ENCODE measurements around the gene RBM15B.

RBM15B gene

DNA sequence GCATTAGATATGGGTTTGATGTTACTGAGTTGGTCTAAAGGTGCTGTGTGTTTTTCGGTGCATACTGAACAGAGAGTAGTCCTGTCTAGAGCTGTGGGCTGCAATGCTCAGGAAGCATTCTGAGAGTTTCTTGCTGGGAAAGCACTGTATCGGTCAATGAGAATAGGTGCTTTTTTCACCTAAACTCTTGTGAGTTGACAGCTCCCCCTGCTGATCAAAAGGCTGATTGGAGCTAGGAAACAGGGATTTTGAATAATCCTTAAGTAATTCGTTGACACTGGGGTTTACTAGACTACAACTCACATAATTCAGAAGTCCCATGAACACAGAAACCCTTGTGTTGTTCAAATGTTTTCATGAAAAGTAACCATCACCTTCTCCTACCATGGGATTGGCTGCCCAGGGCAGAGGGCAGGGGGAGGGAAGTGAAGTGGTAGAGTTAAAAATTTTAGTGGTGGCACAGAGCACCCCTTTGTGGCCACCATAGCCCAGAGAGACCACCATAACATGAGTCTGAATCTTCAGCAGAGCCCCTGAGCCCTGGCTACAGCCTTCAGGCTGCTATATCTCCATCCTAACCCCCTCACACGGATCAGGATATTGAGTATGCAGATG is 19.0 kb upstream of the RBM15B start:
- H3K27ac ChIP-seq (ENCODE audit: low read length): no peak overlapping the region
- H3K79me2 ChIP-seq (ENCODE audit: insufficient read depth, low read length): no peaks in the 10 kb centered on the region
- no peak overlapping the region for H2AFZ ChIP-seq (ENCODE audit: low read depth, low read length)
- ATAC-seq (ENCODE audit: insufficient read depth, low read depth) (peak; percentile 82), DNase-seq (peak; percentile 59)
- peaks cover 6% of the 10 kb centered on the region for H3K27me3 ChIP-seq (ENCODE audit: insufficient read depth, low read length, poor library complexity)
- no peaks in the 10 kb centered on the region for H3K36me3 ChIP-seq (ENCODE audit: insufficient read depth, low read length)
- no peak for TF ChIP-seq EZH2 (IDR thresholded peaks at IDR 0.05; ENCODE audit: borderline replicate concordance, low read depth, low read length, severe bottlenecking)
- TF ChIP-seq, protein P1, sequence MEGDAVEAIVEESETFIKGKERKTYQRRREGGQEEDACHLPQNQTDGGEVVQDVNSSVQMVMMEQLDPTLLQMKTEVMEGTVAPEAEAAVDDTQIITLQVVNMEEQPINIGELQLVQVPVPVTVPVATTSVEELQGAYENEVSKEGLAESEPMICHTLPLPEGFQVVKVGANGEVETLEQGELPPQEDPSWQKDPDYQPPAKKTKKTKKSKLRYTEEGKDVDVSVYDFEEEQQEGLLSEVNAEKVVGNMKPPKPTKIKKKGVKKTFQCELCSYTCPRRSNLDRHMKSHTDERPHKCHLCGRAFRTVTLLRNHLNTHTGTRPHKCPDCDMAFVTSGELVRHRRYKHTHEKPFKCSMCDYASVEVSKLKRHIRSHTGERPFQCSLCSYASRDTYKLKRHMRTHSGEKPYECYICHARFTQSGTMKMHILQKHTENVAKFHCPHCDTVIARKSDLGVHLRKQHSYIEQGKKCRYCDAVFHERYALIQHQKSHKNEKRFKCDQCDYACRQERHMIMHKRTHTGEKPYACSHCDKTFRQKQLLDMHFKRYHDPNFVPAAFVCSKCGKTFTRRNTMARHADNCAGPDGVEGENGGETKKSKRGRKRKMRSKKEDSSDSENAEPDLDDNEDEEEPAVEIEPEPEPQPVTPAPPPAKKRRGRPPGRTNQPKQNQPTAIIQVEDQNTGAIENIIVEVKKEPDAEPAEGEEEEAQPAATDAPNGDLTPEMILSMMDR (IDR thresholded peaks at IDR 0.05; ENCODE audit: borderline replicate concordance, extremely low read depth, low read length, poor library complexity, severe bottlenecking): peak; percentile 79
- H3K4me1 ChIP-seq (ENCODE audit: insufficient read depth, low read length): no peaks in the 10 kb centered on the region
- no peak overlapping the region for H3K4me3 ChIP-seq (ENCODE audit: low read depth in 1 of 2, low read length in 2 of 2)
- H4K20me1 ChIP-seq (ENCODE audit: insufficient read depth, low read length): no peaks in the 10 kb centered on the region
- H3K4me2 ChIP-seq (ENCODE audit: insufficient read depth, low read length): no peak overlapping the region
- no peaks in the 10 kb centered on the region for H3K9me3 ChIP-seq (ENCODE audit: insufficient read depth, low read length, severe bottlenecking)
- no peak overlapping the region for H3K9ac ChIP-seq (ENCODE audit: low read depth, low read length)

DNA sequence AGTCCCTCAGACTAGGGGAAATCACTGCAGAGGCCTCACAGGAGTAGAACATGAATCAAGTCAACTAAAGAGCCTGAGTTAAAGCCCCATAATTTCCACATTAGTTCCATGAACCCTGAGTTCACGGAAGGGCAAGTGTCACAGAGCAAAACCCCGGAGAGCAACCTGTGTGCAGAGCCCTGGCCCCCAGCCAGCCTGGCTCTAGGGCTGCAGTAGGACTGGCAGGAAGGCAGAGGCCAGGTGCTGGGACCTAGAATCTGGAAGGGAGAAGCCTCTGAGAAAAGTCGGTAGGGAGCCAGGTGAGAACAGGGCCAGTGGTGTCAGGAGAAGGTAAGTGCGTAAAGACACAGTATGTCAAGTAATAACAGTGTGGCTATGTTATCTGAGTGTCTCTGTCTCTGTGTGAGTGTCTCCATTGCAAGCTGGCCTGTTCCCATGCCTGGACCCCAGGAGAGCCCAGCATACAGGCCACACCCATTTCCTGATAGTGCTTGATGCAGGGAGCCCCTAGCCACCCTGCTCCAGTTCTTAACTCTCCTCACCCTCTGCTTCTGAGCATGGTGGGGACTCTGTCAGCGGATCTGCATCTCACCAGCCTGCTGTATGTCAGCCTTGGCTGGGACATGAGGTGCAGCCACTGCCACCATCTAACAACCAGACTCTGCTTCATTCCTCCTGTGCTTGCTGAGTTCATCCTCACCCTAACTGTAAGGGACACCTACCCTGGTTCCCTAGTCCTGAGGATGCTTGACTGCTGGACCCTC is 17.2 kb upstream of the RBM15B start:
- H3K79me2 ChIP-seq (ENCODE audit: insufficient read depth, low read length): no peaks in the 10 kb centered on the region
- H3K4me1 ChIP-seq (ENCODE audit: insufficient read depth, low read length): no peaks in the 10 kb centered on the region
- no peak overlapping the region for H3K4me3 ChIP-seq (ENCODE audit: low read depth in 1 of 2, low read length in 2 of 2)
- H3K9me3 ChIP-seq (ENCODE audit: insufficient read depth, low read length, severe bottlenecking): no peaks in the 10 kb centered on the region
- H3K27ac ChIP-seq (ENCODE audit: low read length): no peak overlapping the region
- TF ChIP-seq, protein P1 (IDR thresholded peaks at IDR 0.05; ENCODE audit: borderline replicate concordance, extremely low read depth, low read length, poor library complexity, severe bottlenecking): no peak
- no peak for TF ChIP-seq EZH2 (IDR thresholded peaks at IDR 0.05; ENCODE audit: borderline replicate concordance, low read depth, low read length, severe bottlenecking)
- H3K4me2 ChIP-seq (ENCODE audit: insufficient read depth, low read length): no peak overlapping the region
- DNase-seq (no peak), ATAC-seq (ENCODE audit: insufficient read depth, low read depth) (no peak)
- H4K20me1 ChIP-seq (ENCODE audit: insufficient read depth, low read length): no peaks in the 10 kb centered on the region
- no peak overlapping the region for H3K9ac ChIP-seq (ENCODE audit: low read depth, low read length)
- H3K36me3 ChIP-seq (ENCODE audit: insufficient read depth, low read length): no peaks in the 10 kb centered on the region
- H2AFZ ChIP-seq (ENCODE audit: low read depth, low read length): no peak overlapping the region
- peaks cover 6% of the 10 kb centered on the region for H3K27me3 ChIP-seq (ENCODE audit: insufficient read depth, low read length, poor library complexity)

DNA sequence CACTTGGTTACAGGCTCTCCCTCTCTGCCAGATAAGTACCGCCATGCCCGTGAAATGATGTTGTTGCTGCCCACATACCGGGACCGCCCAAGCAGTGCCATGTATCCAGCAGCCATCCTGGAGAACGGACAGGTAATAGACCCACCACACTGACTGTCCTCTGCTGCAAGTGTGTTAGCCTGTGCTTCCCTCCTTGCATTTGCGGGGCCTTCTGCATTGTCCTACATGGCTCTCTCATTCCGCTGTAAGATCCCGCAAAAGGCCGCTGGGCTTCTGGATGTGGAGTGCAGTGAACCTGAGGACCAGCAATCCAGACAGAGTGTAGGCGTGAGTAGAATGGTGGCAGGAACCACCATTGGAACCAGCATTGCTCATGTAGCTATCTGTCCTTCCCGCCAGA is 16.6 kb upstream of the RBM15B start:
- no peaks in the 10 kb centered on the region for H3K9me3 ChIP-seq (ENCODE audit: insufficient read depth, low read length, severe bottlenecking)
- H4K20me1 ChIP-seq (ENCODE audit: insufficient read depth, low read length): no peaks in the 10 kb centered on the region
- TF ChIP-seq EZH2 (IDR thresholded peaks at IDR 0.05; ENCODE audit: borderline replicate concordance, low read depth, low read length, severe bottlenecking): no peak
- TF ChIP-seq, protein P1 (IDR thresholded peaks at IDR 0.05; ENCODE audit: borderline replicate concordance, extremely low read depth, low read length, poor library complexity, severe bottlenecking): no peak
- H3K4me3 ChIP-seq (ENCODE audit: low read depth in 1 of 2, low read length in 2 of 2): no peak overlapping the region
- ATAC-seq (ENCODE audit: insufficient read depth, low read depth): no peak
- no peak overlapping the region for H3K4me2 ChIP-seq (ENCODE audit: insufficient read depth, low read length)
- no peak overlapping the region for H3K9ac ChIP-seq (ENCODE audit: low read depth, low read length)
- no peak overlapping the region for H2AFZ ChIP-seq (ENCODE audit: low read depth, low read length)
- H3K4me1 ChIP-seq (ENCODE audit: insufficient read depth, low read length): no peaks in the 10 kb centered on the region
- H3K79me2 ChIP-seq (ENCODE audit: insufficient read depth, low read length): no peaks in the 10 kb centered on the region
- H3K36me3 ChIP-seq (ENCODE audit: insufficient read depth, low read length): no peaks in the 10 kb centered on the region
- H3K27me3 ChIP-seq (ENCODE audit: insufficient read depth, low read length, poor library complexity): peaks cover 6% of the 10 kb centered on the region
- no peak for DNase-seq
- no peak overlapping the region for H3K27ac ChIP-seq (ENCODE audit: low read length)
